Measurements from ENCODE around the gene TRAM2.

DNA sequence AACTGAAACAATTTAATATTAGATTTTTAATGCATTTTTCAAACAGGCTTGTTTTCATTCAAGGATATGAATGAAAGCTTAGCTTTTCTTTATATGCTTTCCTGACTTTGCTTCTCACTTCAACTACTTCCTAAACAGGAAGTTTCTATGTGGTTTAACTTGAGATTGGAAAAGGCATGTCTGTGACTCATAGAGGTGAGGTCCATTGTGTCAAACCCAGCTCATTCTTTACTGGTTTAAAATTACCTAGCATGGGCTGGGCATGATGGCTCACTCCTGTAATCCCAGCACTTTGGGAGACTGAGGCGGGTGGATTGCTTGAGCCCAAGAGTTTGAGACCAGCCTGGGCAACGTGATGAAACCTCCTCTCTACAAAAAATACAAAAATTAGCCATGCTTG, 122.3 kb downstream of the TRAM2 start:
- TF ChIP-seq, protein P1, sequence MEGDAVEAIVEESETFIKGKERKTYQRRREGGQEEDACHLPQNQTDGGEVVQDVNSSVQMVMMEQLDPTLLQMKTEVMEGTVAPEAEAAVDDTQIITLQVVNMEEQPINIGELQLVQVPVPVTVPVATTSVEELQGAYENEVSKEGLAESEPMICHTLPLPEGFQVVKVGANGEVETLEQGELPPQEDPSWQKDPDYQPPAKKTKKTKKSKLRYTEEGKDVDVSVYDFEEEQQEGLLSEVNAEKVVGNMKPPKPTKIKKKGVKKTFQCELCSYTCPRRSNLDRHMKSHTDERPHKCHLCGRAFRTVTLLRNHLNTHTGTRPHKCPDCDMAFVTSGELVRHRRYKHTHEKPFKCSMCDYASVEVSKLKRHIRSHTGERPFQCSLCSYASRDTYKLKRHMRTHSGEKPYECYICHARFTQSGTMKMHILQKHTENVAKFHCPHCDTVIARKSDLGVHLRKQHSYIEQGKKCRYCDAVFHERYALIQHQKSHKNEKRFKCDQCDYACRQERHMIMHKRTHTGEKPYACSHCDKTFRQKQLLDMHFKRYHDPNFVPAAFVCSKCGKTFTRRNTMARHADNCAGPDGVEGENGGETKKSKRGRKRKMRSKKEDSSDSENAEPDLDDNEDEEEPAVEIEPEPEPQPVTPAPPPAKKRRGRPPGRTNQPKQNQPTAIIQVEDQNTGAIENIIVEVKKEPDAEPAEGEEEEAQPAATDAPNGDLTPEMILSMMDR (IDR thresholded peaks at IDR 0.05; ENCODE audit: low read depth, low read length, missing input control) = no peak
- no peak for TF ChIP-seq TAF1 (conservative IDR thresholded peaks at IDR 0.05)
- TF ChIP-seq JUND (IDR thresholded peaks at IDR 0.05) = no peak
- no peak for TF ChIP-seq SP1 (IDR thresholded peaks at IDR 0.05)
- TF ChIP-seq RAD21 (IDR thresholded peaks at IDR 0.05) = no peak
- TF ChIP-seq HNF4A (conservative IDR thresholded peaks at IDR 0.05) = no peak
- TF ChIP-seq EGR1 (IDR thresholded peaks at IDR 0.05; ENCODE audit: low read depth in 2 of 2) = no peak
- TF ChIP-seq, protein P2, sequence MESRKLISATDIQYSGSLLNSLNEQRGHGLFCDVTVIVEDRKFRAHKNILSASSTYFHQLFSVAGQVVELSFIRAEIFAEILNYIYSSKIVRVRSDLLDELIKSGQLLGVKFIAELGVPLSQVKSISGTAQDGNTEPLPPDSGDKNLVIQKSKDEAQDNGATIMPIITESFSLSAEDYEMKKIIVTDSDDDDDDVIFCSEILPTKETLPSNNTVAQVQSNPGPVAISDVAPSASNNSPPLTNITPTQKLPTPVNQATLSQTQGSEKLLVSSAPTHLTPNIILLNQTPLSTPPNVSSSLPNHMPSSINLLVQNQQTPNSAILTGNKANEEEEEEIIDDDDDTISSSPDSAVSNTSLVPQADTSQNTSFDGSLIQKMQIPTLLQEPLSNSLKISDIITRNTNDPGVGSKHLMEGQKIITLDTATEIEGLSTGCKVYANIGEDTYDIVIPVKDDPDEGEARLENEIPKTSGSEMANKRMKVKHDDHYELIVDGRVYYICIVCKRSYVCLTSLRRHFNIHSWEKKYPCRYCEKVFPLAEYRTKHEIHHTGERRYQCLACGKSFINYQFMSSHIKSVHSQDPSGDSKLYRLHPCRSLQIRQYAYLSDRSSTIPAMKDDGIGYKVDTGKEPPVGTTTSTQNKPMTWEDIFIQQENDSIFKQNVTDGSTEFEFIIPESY (IDR thresholded peaks at IDR 0.05) = no peak

All from liver (tissue), 3 donors.